Hepatocyte (in vitro differentiated cells): Measurements from ENCODE around the gene TNFRSF1A.

Source experiments
- EZH2 ChIP-seq: fragments of 200-600 bp; sonication (generic); IDR thresholded peaks from 2 replicates; pipeline ENCODE4 v1.6.1; 2016; ENCODE audit warnings: antibody characterized with exemption, mild to moderate bottlenecking, borderline replicate concordance
- EZH2phosphoT487 ChIP-seq: fragments of 200-600 bp; sonication (generic); IDR thresholded peaks from one replicate; pipeline ENCODE4 v1.6.1; 2018; ENCODE audit warnings: antibody characterized with exemption, mild to moderate bottlenecking, low read depth, moderate library complexity; ENCODE audit not compliant: unreplicated experiment, severe bottlenecking
- TF ChIP-seq, protein P1 (sequence below): fragments of 200-600 bp; sonication (generic); IDR thresholded peaks from 2 replicates; pipeline ENCODE4 v1.5.1; 2016; ENCODE audit warnings: antibody characterized with exemption, mild to moderate bottlenecking; ENCODE audit not compliant: poor library complexity

DNA sequence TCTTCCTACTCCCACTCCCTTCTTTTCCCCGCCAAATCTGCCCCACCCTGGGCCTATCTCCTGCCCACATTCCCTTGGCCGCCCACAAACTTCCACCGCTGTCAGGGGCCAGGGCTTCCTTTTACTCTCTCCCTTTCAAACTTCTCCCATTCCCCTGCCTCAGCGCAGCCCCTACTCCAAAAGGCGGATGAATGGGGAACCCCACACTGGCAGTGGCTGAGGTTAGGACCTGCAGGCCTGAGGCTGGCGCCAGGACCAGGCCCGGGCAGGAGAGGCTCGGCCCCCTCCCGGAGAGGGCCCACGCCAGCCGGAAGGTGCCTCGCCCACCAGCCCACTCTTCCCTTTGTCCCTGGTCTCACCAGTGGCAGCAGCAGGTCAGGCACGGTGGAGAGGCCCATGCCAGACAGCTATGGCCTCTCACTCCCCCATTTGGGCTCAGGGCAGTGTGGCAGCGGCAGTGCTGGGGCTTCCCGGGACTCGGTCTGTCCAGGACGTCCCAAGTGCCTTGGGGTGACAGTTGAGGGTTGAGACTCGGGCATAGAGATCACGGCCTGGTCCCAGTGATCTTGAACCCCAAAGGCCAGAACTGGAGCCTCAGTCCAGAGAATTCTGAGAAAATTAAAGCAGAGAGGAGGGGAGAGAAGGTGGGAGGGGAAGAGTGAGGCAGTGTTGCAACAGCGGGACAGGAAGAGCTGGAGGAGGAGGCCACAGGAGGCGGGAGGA is at the start of gene TNFRSF1A:
- TF ChIP-seq, protein P1, sequence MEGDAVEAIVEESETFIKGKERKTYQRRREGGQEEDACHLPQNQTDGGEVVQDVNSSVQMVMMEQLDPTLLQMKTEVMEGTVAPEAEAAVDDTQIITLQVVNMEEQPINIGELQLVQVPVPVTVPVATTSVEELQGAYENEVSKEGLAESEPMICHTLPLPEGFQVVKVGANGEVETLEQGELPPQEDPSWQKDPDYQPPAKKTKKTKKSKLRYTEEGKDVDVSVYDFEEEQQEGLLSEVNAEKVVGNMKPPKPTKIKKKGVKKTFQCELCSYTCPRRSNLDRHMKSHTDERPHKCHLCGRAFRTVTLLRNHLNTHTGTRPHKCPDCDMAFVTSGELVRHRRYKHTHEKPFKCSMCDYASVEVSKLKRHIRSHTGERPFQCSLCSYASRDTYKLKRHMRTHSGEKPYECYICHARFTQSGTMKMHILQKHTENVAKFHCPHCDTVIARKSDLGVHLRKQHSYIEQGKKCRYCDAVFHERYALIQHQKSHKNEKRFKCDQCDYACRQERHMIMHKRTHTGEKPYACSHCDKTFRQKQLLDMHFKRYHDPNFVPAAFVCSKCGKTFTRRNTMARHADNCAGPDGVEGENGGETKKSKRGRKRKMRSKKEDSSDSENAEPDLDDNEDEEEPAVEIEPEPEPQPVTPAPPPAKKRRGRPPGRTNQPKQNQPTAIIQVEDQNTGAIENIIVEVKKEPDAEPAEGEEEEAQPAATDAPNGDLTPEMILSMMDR, result no peak
- TF ChIP-seq EZH2, result no peak
- TF ChIP-seq EZH2phosphoT487, result no peak
